ENCODE data around the gene ZIC2. TPM values are rescaled to one million over a fixed set of nuclear protein-coding genes. Genes with fewer than 3 reads are reported as not detected.

The ZIC2 gene
- total RNA-seq, 1 experiment from 2014 or later: 426 TPM

GRCh38 chr13:99985241-99985874 is 3.8 kb downstream of the ZIC2 start:
- H4K91ac ChIP-seq (ENCODE audit: insufficient read length, low read depth, low read length): no peak overlapping the region
- H4K20me1 ChIP-seq (ENCODE audit: control insufficient read depth, insufficient read depth, insufficient read length): no peaks in the 10 kb centered on the region
- H3K14ac ChIP-seq (ENCODE audit: insufficient read depth, low read length): no peak overlapping the region
- DNase-seq: peak; percentile 65
- no peak overlapping the region for H2AK5ac ChIP-seq (ENCODE audit: insufficient read length, low read length)
- H2BK120ac ChIP-seq (ENCODE audit: low read depth, low read length, poor library complexity, severe bottlenecking): no peak overlapping the region
- peaks cover 25% of the 10 kb centered on the region for H3K79me2 ChIP-seq (ENCODE audit: insufficient read depth, low read length)
- H2BK20ac ChIP-seq (ENCODE audit: low read depth, low read length, poor library complexity, severe bottlenecking): no peak overlapping the region
- no peak overlapping the region for H3K9ac ChIP-seq (ENCODE audit: extremely low read depth, insufficient read length, low read length)
- H2BK15ac ChIP-seq (ENCODE audit: low read depth, low read length): no peak overlapping the region
- no peak overlapping the region for H4K8ac ChIP-seq (replicated peaks; ENCODE audit: insufficient read length, low read depth, low read length)
- H3K23ac ChIP-seq (ENCODE audit: insufficient read length, low read depth, low read length): no peak overlapping the region
- H3K27ac ChIP-seq (ENCODE audit: insufficient read length, low read depth, low read length): no peak overlapping the region
- Mint-ChIP-seq H3K27me3 (ENCODE audit: low read depth) (peaks cover 54% of the 10 kb centered on the region), H3K36me3 (ENCODE audit: insufficient read depth in 1 of 3, low read depth in 3 of 3) (peaks cover 38 to 48% (median 47%) of the 10 kb centered on the region in 3 experiments), H3K9me3 (peaks cover 25 to 26% of the 10 kb centered on the region in 2 experiments), H3K4me1 (peaks cover 40 to 50% of the 10 kb centered on the region in 2 experiments), H3K27ac (peak overlapping the region in 1 of 3 experiments; percentile 76; a peak in 3 of 7 replicates), H3K4me3 (peak overlapping the region; percentile 94 to 98)
- H3K23me2 ChIP-seq (ENCODE audit: insufficient read length, low read depth, low read length, poor library complexity, severe bottlenecking): peaks cover 44% of the 10 kb centered on the region
- WGBS (ENCODE audit: extremely low coverage, insufficient read length, low lambda C conversion rate): no CpG with 5 or more reads among the region's 55 CpGs
- no peak overlapping the region for H4K5ac ChIP-seq (ENCODE audit: insufficient read length, low read depth, low read length)
- H2BK5ac ChIP-seq (ENCODE audit: insufficient read length, low read length): no peak overlapping the region
- peaks cover 21% of the 10 kb centered on the region; the same call in 1 of the 2 replicates for H3K27me3 ChIP-seq (ENCODE audit: insufficient read depth, low read length)
- H3K4ac ChIP-seq (ENCODE audit: low read depth, low read length): no peak overlapping the region
- no peaks in the 10 kb centered on the region; the same call in none of the 2 replicates for H3K4me1 ChIP-seq (ENCODE audit: insufficient read depth, low read length)
- no peaks in the 10 kb centered on the region for H3K9me3 ChIP-seq (ENCODE audit: control insufficient read depth, low read depth, low read length)
- no peak overlapping the region for H3T11ph ChIP-seq (ENCODE audit: low read length)
- H2AFZ ChIP-seq (ENCODE audit: low read length): no peak overlapping the region
- peaks cover 3% of the 10 kb centered on the region for H3K79me1 ChIP-seq (ENCODE audit: insufficient read depth, low read depth, low read length, poor library complexity, severe bottlenecking)
- H3K18ac ChIP-seq (ENCODE audit: insufficient read length, low read depth, low read length): no peak overlapping the region
- no peak for TF ChIP-seq CTCF (conservative IDR thresholded peaks at IDR 0.05)
- peak overlapping the region; percentile 86 for H3K4me2 ChIP-seq (ENCODE audit: insufficient read depth, insufficient read length, low read length)
- no peak overlapping the region for H3K56ac ChIP-seq (ENCODE audit: insufficient read length, low read depth, low read length)
- no peak overlapping the region for H2BK12ac ChIP-seq (ENCODE audit: insufficient read length, low read depth, low read length)

Measured in H9 (cell line).